ENCODE measurements around the gene HSPA14. TPM values are rescaled to one million over a fixed set of nuclear protein-coding genes. Genes with fewer than 3 reads are reported as not detected.
"Not testable (repeated sequence)": the region's sequence is repeated elsewhere in the genome, so short reads cannot be mapped to it uniquely, and the experiment has no call there.

The HSPA14 gene
- total RNA-seq, 8 experiments from 2014 or later, result 9.3 to 28.7 (median 14.5) TPM

DNA sequence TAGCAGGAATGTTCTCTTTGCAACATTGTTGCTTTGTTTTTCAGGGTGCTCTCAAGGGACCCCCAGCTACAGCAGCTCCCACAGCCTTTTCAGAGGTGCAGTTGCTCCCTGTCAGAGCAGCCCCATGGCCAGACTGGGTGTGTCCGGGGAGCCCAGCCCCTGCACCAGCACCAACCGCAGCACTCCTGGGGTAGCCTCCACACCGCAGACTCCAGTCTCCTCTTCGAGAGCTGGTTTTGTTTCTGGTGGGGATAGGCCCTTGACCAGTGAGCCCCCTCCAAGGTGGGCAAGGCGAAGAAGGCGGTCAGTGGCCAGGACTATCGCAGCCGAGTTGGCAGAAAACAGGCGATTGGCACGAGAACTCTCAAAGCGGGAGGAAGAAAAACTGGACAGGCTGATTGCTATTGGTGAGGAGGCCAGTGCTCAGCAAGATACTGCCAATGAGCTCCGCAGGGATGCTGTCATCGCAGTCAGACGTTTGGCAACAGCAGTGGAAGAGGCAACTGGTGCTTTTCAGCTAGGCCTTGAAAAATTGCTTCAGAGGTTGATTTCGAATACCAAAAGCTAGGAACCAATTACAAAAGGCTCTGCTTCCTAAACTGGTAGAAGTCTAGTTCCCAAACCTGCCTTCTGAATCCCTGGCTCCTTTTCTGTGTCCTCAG lies 5.4 kb downstream of the HSPA14 start:
- Histone ChIP-seq H3K27ac (no peak overlapping the region), H3K4me1 (replicated peaks in 1 of 2) (peaks cover 0 to 6% of the 10 kb centered on the region in 2 donors), H3K4me3 (no peak overlapping the region)
- ATAC-seq (replicated peaks in 6 of 8), result no peak
- in situ Hi-C loops (cut with MboI; ENCODE audit: low pct_unique_long_range_greater_than_20kb in 2 of 9, low sequenced_read_pairs in 9 of 9, unreplicated experiment in 9 of 9), result loop anchor here in 2 of 9 experiments (25.0 kb wide), 2 partner anchors 306 to 331 kb away; no protein-coding TSS in a partner anchor
- WGBS, 10 experiments, result 53 to 100% (median 83%) methylated on average over 3 to 6 of the region's 15 CpGs; no CpG with 5 or more reads in 3 of the 10 experiments

- no peak for ATAC-seq (replicated peaks in 6 of 8)
- Histone ChIP-seq H3K4me1 (replicated peaks in 1 of 2) (no peaks in the 10 kb centered on the region), H3K4me3 (no peak overlapping the region), H3K27ac (no peak overlapping the region)
- in situ Hi-C loops (cut with MboI; ENCODE audit: low pct_unique_long_range_greater_than_20kb in 2 of 9, low sequenced_read_pairs in 9 of 9, unreplicated experiment in 9 of 9), result loop anchor here in 2 of 9 experiments (25.0 kb wide), 2 partner anchors 308 to 333 kb away; no protein-coding TSS in a partner anchor
- 80 to 100% (median 100%) methylated on average over 1 to 2 of the region's 2 CpGs; no CpG with 5 or more reads in 1 of the 10 experiments for WGBS, 10 experiments
Observed at GRCh38 chr10:14844948-14845347, 6.8 kb downstream of the HSPA14 start.

DNA sequence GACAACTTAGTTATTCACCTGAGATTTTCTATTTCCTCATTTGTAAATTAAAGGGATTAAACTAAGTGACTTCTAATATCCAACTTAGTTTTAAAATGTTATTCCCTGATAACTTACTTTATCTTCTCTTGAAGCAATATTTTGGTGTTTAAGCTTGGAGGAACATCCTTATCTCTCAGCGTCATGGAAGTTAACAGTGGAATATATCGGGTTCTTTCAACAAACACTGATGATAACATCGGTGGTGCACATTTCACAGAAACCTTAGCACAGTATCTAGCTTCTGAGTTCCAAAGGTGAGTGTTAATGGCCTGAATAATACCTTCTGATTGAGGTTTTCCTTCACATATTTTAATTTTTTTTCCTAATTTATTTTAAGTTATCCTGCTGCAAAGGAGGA lies 14.1 kb downstream of the HSPA14 start:
- 94 to 100% (median 99%) methylated on average over 3 of the region's 3 CpGs; no CpG with 5 or more reads in 2 of the 10 experiments for WGBS, 10 experiments
- ATAC-seq (replicated peaks in 6 of 8), result no peak
- in situ Hi-C loops (cut with MboI; ENCODE audit: low pct_unique_long_range_greater_than_20kb in 2 of 9, low sequenced_read_pairs in 9 of 9, unreplicated experiment in 9 of 9), result no loop called here

GRCh38 chr10:14855453-14855852 lies 17.3 kb downstream of the HSPA14 start:
- H3K4me3 ChIP-seq, result no peak overlapping the region
- in situ Hi-C loops (cut with MboI; ENCODE audit: low pct_unique_long_range_greater_than_20kb in 2 of 9, low sequenced_read_pairs in 9 of 9, unreplicated experiment in 9 of 9), result no loop called here
- no peaks in the 10 kb centered on the region for H3K4me1 ChIP-seq (replicated peaks in 1 of 2)
- WGBS, 10 experiments, result 71 to 100% (median 93%) methylated on average over 1 of the region's 1 CpG; no CpG with 5 or more reads in 4 of the 10 experiments
- ATAC-seq (replicated peaks in 6 of 8), result no peak
- no peak overlapping the region for H3K27ac ChIP-seq

More for the DNA sequence above, 14.1 kb downstream of the HSPA14 start:
- Histone ChIP-seq H3K4me1 (replicated peaks in 1 of 2) (no peaks in the 10 kb centered on the region), H3K27ac (no peak overlapping the region), H3K4me3 (no peak overlapping the region)

GRCh38 chr10:14858338-14858960 lies 20.3 kb downstream of the HSPA14 start:
- no peaks in the 10 kb centered on the region for H3K4me1 ChIP-seq (replicated peaks in 1 of 2)
- 81 to 100% (median 96%) methylated on average over 1 to 5 of the region's 6 CpGs; no CpG with 5 or more reads in 2 of the 10 experiments for WGBS, 10 experiments
- ATAC-seq (replicated peaks in 6 of 8), result no peak
- no peak overlapping the region for H3K27ac ChIP-seq
- in situ Hi-C loops (cut with MboI; ENCODE audit: low pct_unique_long_range_greater_than_20kb in 2 of 9, low sequenced_read_pairs in 9 of 9, unreplicated experiment in 9 of 9), result no loop called here
- H3K4me3 ChIP-seq, result no peak overlapping the region

- 70 to 100% (median 89%) methylated on average over 1 to 4 of the region's 5 CpGs; no CpG with 5 or more reads in 1 of the 10 experiments for WGBS, 10 experiments
- no peak for ATAC-seq (replicated peaks in 6 of 8)
- no peak overlapping the region for H3K27ac ChIP-seq
- no peaks in the 10 kb centered on the region for H3K4me1 ChIP-seq (replicated peaks in 1 of 2)
- no peak overlapping the region for H3K4me3 ChIP-seq
- in situ Hi-C loops (cut with MboI; ENCODE audit: low pct_unique_long_range_greater_than_20kb in 2 of 9, low sequenced_read_pairs in 9 of 9, unreplicated experiment in 9 of 9), result no loop called here
Observed at GRCh38 chr10:14859043-14859442, 20.9 kb downstream of the HSPA14 start.

GRCh38 chr10:14859775-14860174 lies 21.7 kb downstream of the HSPA14 start:
- Histone ChIP-seq H3K4me1 (replicated peaks in 1 of 2) (no peaks in the 10 kb centered on the region), H3K27ac (no peak overlapping the region), H3K4me3 (no peak overlapping the region)
- no peak for ATAC-seq (replicated peaks in 6 of 8)
- in situ Hi-C loops (cut with MboI; ENCODE audit: low pct_unique_long_range_greater_than_20kb in 2 of 9, low sequenced_read_pairs in 9 of 9, unreplicated experiment in 9 of 9), result no loop called here

DNA sequence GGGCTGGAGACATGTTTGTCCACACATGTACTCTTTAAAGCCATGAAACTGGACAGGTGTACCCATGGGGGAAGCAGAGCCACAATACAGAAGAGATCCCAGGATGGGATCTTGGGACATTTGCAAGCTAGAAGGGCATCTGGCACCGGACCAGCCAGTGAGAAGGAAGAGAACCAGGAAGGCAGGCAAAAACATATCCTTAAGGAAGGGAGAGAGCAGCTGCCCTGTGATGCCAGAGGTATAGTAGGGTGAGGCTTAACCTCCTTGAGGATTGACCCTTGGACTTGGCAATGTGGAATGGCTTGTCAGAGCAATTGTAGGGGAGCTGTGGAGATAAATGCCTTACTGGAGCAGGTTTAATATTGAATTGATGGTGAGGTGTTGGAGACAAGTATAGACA lies 22.7 kb downstream of the HSPA14 start:
- H3K4me3 ChIP-seq, result no peak overlapping the region
- WGBS, 10 experiments, result 88 to 100% (median 100%) methylated on average over 1 of the region's 1 CpG; no CpG with 5 or more reads in 7 of the 10 experiments
- H3K4me1 ChIP-seq (replicated peaks in 1 of 2), result no peaks in the 10 kb centered on the region
- no peak overlapping the region for H3K27ac ChIP-seq
- in situ Hi-C loops (cut with MboI; ENCODE audit: low pct_unique_long_range_greater_than_20kb in 2 of 9, low sequenced_read_pairs in 9 of 9, unreplicated experiment in 9 of 9), result no loop called here
- ATAC-seq (replicated peaks in 6 of 8), result no peak

GRCh38 chr10:14864466-14864865 lies 26.4 kb downstream of the HSPA14 start:
- in situ Hi-C loops (cut with MboI; ENCODE audit: low pct_unique_long_range_greater_than_20kb in 2 of 9, low sequenced_read_pairs in 9 of 9, unreplicated experiment in 9 of 9); ATAC-seq (replicated peaks in 6 of 8): not testable (repeated sequence)

GRCh38 chr10:14864871-14865270 lies 26.8 kb downstream of the HSPA14 start:
- in situ Hi-C loops (cut with MboI; ENCODE audit: low pct_unique_long_range_greater_than_20kb in 2 of 9, low sequenced_read_pairs in 9 of 9, unreplicated experiment in 9 of 9); H3K4me3 ChIP-seq; H3K4me1 ChIP-seq (replicated peaks in 1 of 2); ATAC-seq (replicated peaks in 6 of 8); H3K27ac ChIP-seq: not testable (repeated sequence)
- WGBS, 10 experiments, result no CpG with 5 or more reads among the region's 3 CpGs

More at GRCh38 chr10:14864466-14864865, 26.4 kb downstream of the HSPA14 start:
- not testable (repeated sequence) for H3K27ac ChIP-seq; H3K4me3 ChIP-seq; H3K4me1 ChIP-seq (replicated peaks in 1 of 2)
- 100% methylated on average over 2 of the region's 6 CpGs; no CpG with 5 or more reads in 9 of the 10 experiments for WGBS, 10 experiments

GRCh38 chr10:14873090-14873760 lies 35.1 kb downstream of the HSPA14 start:
- Histone ChIP-seq H3K27ac (no peak overlapping the region), H3K4me3 (no peak overlapping the region), H3K4me1 (replicated peaks in 1 of 2) (peaks cover 4 to 10% of the 10 kb centered on the region in 2 donors)
- WGBS, 10 experiments, result 28 to 100% (median 73%) methylated on average over 1 to 2 of the region's 2 CpGs; no CpG with 5 or more reads in 2 of the 10 experiments
- ATAC-seq (replicated peaks in 6 of 8), result no peak
- in situ Hi-C loops (cut with MboI; ENCODE audit: low pct_unique_long_range_greater_than_20kb in 2 of 9, low sequenced_read_pairs in 9 of 9, unreplicated experiment in 9 of 9), result no loop called here

DNA sequence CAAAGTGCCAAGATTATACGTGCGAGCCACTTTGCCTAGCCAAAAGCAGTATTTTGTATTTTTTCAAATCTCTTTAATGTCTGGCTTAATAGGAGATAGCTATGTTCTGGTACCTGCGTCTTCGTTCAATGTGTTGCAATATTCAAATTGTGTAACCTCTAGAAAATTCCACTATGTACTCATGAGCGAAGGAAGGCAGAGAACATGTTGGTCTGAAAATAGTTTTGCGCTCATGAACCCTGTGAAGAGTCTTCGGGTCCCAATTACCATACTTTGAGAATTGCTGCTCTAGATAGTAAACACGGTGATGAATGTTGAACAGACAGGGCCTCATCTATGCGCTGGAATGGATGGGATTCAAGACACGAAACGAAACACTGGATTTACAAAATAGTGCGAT lies 37.8 kb downstream of the HSPA14 start:
- Histone ChIP-seq H3K4me3 (no peak overlapping the region), H3K27ac (no peak overlapping the region), H3K4me1 (replicated peaks in 1 of 2) (peaks cover 8 to 17% of the 10 kb centered on the region in 2 donors)
- ATAC-seq (replicated peaks in 6 of 8), result no peak
- in situ Hi-C loops (cut with MboI; ENCODE audit: low pct_unique_long_range_greater_than_20kb in 2 of 9, low sequenced_read_pairs in 9 of 9, unreplicated experiment in 9 of 9), result no loop called here
- WGBS, 10 experiments, result 91 to 100% (median 94%) methylated on average over 4 to 12 of the region's 12 CpGs

DNA sequence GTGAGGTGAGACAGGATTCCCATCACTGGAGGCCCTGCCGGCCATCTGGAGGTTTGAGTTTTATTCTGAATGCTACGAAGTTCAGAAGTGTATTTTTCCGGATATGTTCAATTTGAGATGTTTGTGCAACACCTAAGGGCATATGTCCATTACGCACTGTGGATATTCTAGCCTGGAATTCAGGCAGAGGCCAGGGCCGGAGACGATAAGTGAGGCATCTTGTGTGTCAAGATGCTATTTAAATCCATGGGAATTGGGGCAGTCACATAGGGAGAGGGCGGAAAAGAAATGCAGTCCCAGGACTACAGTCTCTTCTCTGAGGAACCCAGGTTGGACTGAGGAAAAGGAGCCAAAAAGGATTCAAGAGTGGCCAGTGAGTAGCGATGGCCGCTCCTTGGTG lies 38.7 kb downstream of the HSPA14 start:
- Histone ChIP-seq H3K4me3 (peak overlapping the region; percentile 58 to 85 (median 81)), H3K27ac (peak overlapping the region in 1 of 2 donors; percentile 78), H3K4me1 (replicated peaks in 1 of 2) (peaks cover 8 to 17% of the 10 kb centered on the region in 2 donors)
- WGBS, 10 experiments, result 80 to 98% (median 93%) methylated on average over 2 to 8 of the region's 9 CpGs; no CpG with 5 or more reads in 3 of the 10 experiments
- no peak for ATAC-seq (replicated peaks in 6 of 8)
- in situ Hi-C loops (cut with MboI; ENCODE audit: low pct_unique_long_range_greater_than_20kb in 2 of 9, low sequenced_read_pairs in 9 of 9, unreplicated experiment in 9 of 9), result no loop called here

All from motor neuron (in vitro differentiated cells).